ENCODE results near the gene NOC4L.

DNA sequence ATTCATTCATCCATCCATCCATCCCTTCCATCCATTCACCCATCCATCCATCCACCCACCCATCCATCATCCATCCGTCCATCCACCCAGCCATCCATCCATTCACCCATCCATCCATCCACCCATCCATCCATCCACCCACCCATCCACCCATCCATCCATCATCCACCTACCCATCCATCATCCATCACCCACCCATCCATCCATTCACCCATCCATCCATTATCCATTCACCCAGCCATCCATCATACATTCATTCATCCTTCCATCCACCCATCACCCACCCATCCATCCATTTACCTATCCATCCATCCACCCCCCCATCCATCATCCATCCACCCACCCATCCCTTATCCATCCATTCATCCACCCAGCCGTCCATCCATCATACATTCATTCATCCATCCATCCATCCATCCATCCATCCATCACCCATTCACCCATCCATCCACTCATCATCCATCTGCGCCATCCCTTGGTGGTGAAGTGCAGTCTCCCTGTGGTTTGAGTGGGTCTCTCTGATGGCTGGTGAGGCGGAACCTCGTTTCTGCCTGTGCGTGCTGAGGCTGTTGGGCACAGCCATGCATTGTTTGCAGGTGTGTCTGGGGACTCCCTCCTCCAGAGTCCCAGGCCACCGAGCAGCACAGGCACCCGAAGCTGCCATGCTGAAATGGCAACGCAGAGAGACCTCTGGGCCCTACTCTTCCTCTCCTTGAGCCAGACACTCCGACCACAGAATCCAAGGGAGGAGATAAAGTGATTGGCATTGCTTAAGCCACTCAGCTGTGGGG is 22.7 kb downstream of the NOC4L start:
- TF ChIP-seq, protein P1, sequence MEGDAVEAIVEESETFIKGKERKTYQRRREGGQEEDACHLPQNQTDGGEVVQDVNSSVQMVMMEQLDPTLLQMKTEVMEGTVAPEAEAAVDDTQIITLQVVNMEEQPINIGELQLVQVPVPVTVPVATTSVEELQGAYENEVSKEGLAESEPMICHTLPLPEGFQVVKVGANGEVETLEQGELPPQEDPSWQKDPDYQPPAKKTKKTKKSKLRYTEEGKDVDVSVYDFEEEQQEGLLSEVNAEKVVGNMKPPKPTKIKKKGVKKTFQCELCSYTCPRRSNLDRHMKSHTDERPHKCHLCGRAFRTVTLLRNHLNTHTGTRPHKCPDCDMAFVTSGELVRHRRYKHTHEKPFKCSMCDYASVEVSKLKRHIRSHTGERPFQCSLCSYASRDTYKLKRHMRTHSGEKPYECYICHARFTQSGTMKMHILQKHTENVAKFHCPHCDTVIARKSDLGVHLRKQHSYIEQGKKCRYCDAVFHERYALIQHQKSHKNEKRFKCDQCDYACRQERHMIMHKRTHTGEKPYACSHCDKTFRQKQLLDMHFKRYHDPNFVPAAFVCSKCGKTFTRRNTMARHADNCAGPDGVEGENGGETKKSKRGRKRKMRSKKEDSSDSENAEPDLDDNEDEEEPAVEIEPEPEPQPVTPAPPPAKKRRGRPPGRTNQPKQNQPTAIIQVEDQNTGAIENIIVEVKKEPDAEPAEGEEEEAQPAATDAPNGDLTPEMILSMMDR (IDR thresholded peaks at IDR 0.05): no peak
- no peak for TF ChIP-seq EZH2 (IDR thresholded peaks at IDR 0.05)
- no peak for TF ChIP-seq EZH2phosphoT487 (IDR thresholded peaks at IDR 0.05)

All from neural progenitor cell (in vitro differentiated cells).